Measurements from ENCODE around the gene RNGTT. TPM values are rescaled to one million over a fixed set of nuclear protein-coding genes. Genes with fewer than 3 reads are reported as not detected.
"Not testable (repeated sequence)": the region's sequence is repeated elsewhere in the genome, so short reads cannot be mapped to it uniquely, and the experiment has no call there.

Gene RNGTT
- total RNA-seq, 1 donor from 2014 or later, result 11.4 TPM

DNA sequence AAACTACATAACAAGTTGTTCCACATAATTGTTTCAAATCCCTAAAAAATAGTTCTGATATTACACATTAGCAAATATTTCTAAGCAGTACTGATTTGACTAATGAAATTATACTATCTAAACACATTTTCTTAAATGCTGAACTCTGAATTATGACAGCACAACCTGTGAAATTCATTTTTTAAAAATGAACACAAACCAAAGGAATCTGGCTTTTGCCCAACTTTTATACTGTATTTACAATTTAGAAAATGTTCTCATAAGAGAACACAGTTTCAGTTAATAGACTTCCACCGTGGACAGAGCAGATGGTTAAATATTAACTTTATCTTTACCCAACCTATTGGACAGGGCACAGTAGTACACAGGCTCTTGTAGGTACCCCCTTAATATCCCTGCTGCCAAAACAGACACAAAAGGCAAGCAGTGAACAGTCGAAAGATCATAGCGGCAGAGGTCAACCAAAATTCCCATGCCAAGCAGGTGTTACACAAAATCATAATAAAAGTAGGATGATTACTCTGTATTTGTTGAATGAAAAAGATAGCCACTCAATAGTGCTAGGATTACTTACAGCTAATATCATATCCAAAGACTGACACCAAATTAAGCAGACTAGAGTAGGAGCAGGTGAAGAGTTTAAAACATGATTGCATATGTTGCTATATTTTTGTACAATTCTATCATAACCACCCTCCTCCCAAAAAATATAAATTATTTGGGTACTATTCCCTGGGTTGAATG, 122.5 kb downstream of the RNGTT start:
- intact Hi-C loops (cut with DNase I), result no loop called here
- H3K4me3 ChIP-seq, result no peak overlapping the region
- no peaks in the 10 kb centered on the region for H3K4me1 ChIP-seq
- ATAC-seq (peak in 1 of 2 donors; percentile 35), DNase-seq (no peak)
- H3K36me3 ChIP-seq, result no peaks in the 10 kb centered on the region
- H3K27me3 ChIP-seq (ENCODE audit: low read depth), result no peaks in the 10 kb centered on the region
- no peak for TF ChIP-seq CTCF (IDR thresholded peaks at IDR 0.05)
- no peak overlapping the region for H3K27ac ChIP-seq
- H3K9me3 ChIP-seq, result peaks cover 6% of the 10 kb centered on the region

- no peak for ATAC-seq
- intact Hi-C loops (cut with DNase I), result no loop called here
- TF ChIP-seq CTCF (IDR thresholded peaks at IDR 0.05), result no peak
- Histone ChIP-seq H3K27me3 (ENCODE audit: low read depth) (no peaks in the 10 kb centered on the region), H3K9me3 (peaks cover 6% of the 10 kb centered on the region), H3K4me3 (no peak overlapping the region), H3K27ac (no peak overlapping the region), H3K36me3 (no peaks in the 10 kb centered on the region), H3K4me1 (no peaks in the 10 kb centered on the region)
- no peak for DNase-seq
Measured at GRCh38 chr6:88840289-88840688, 123.1 kb downstream of the RNGTT start.

DNA sequence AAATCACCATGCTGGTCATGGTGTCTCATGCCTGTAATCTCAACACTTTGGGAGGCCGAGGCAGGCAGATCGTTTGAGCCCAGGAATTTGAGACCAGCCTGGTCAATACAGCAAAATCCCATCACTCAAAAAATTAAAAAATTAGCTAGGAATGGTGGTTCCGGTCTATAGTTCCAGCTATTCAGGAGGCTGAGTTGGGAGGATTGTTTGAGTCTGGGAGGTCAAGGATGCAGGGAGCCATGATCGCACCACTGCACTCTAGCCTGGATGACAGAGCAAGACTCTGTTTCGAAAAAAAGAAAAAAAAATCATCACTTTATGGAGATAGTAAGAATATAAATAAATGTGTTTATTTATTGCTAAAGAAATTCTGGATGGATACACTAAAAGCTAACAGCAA, 124.1 kb downstream of the RNGTT start:
- DNase-seq (no peak), ATAC-seq (no peak)
- intact Hi-C loops (cut with DNase I), result no loop called here
- no peaks in the 10 kb centered on the region for H3K27me3 ChIP-seq (ENCODE audit: low read depth)
- no peaks in the 10 kb centered on the region for H3K36me3 ChIP-seq
- no peak for TF ChIP-seq CTCF (IDR thresholded peaks at IDR 0.05)
- no peak overlapping the region for H3K27ac ChIP-seq
- H3K9me3 ChIP-seq, result peaks cover 6% of the 10 kb centered on the region
- H3K4me1 ChIP-seq, result no peaks in the 10 kb centered on the region
- H3K4me3 ChIP-seq, result no peak overlapping the region

- H3K36me3 ChIP-seq, result no peaks in the 10 kb centered on the region
- intact Hi-C loops (cut with DNase I), result no loop called here
- peaks cover 33% of the 10 kb centered on the region for H3K9me3 ChIP-seq
- DNase-seq, result no peak
- H3K4me1 ChIP-seq, result no peaks in the 10 kb centered on the region
- no peak for ATAC-seq
- H3K4me3 ChIP-seq, result no peak overlapping the region
- no peak for TF ChIP-seq CTCF (IDR thresholded peaks at IDR 0.05)
- no peaks in the 10 kb centered on the region for H3K27me3 ChIP-seq (ENCODE audit: low read depth)
- H3K27ac ChIP-seq, result no peak overlapping the region
Measured at GRCh38 chr6:88835210-88835609, 128.2 kb downstream of the RNGTT start.

DNA sequence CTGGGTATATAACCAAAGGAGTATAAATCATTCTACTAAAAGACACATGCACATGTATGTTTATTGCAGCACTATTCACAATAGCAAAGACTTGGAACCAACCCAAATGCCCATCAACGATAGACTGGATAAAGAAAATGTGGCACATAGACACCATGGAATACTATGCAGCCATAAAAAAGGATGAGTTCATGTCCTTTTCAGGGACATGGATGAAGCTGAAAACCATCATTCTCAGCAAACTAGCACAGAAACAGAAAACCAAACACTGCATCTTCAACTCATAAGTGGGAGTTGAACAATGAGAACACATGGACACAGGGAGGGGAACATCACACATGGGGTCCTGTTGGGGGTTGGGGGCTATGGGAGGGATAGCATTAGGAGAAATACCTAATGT, 130.3 kb downstream of the RNGTT start:
- H3K4me1 ChIP-seq; H3K27ac ChIP-seq; intact Hi-C loops (cut with DNase I); H3K4me3 ChIP-seq; H3K36me3 ChIP-seq; DNase-seq; ATAC-seq; H3K27me3 ChIP-seq (ENCODE audit: low read depth): not testable (repeated sequence)
- peaks cover 33% of the 10 kb centered on the region for H3K9me3 ChIP-seq

GRCh38 chr6:88827599-88827998, 135.8 kb downstream of the RNGTT start:
- H3K4me1 ChIP-seq; H3K36me3 ChIP-seq; intact Hi-C loops (cut with DNase I); DNase-seq; H3K4me3 ChIP-seq; H3K27ac ChIP-seq; H3K27me3 ChIP-seq (ENCODE audit: low read depth); ATAC-seq: not testable (repeated sequence)
- H3K9me3 ChIP-seq, result peaks cover 15% of the 10 kb centered on the region
